CD8-positive, alpha-beta memory T cell (primary cell): ENCODE results near the gene PHF20. TPM values are rescaled to one million over a fixed set of nuclear protein-coding genes. Genes with fewer than 3 reads are reported as not detected.
"Not testable (repeated sequence)": the region's sequence is repeated elsewhere in the genome, so short reads cannot be mapped to it uniquely, and the experiment has no call there.

Experiments used
- CTCF ChIA-PET: fragments of 350-600 bp; sonication (Branson Sonifier 250); formaldehyde crosslinking; loops from one replicate; lab custom pipeline; 2021; ENCODE audit warnings: antibody characterized with exemption; lab: Charles Lee
- POLR2A ChIA-PET: fragments of 350-600 bp; sonication (Branson Sonifier 250); formaldehyde crosslinking; loops from one replicate; lab custom pipeline; 2021; ENCODE audit warnings: antibody characterized with exemption; lab: Charles Lee
- DNase-seq, 5 donors: peaks; one replicate each; pipeline versions ENCODE4 v3.0.0 to v3.0.0-alpha.2; 2020 to 2022; ENCODE audit warnings: mixed read lengths in 1 of 5
- H3K27ac ChIP-seq: one replicate; pipeline ENCODE4 v1.7.0; 2013; ENCODE audit warnings: low read depth, mild to moderate bottlenecking, low read length, moderate library complexity
- H3K27me3 ChIP-seq: 2 replicates; pipeline ENCODE4 v1.7.0; 2013; ENCODE audit warnings: low read length, mild to moderate bottlenecking; ENCODE audit not compliant: insufficient read depth, poor library complexity, severe bottlenecking
- H3K36me3 ChIP-seq: 2 replicates; pipeline ENCODE4 v1.7.0; 2013; ENCODE audit warnings: mild to moderate bottlenecking, low read length, moderate library complexity; ENCODE audit not compliant: insufficient read depth
- H3K4me1 ChIP-seq: 2 replicates; pipeline ENCODE4 v1.7.0; 2013; ENCODE audit warnings: mild to moderate bottlenecking, low read length, moderate library complexity; ENCODE audit not compliant: insufficient read depth
- H3K4me3 ChIP-seq: 2 replicates; pipeline ENCODE4 v1.7.0; 2013; ENCODE audit warnings: mild to moderate bottlenecking, low read length
- H3K9me3 ChIP-seq: 2 replicates; pipeline ENCODE4 v1.7.0; 2013; ENCODE audit warnings: mild to moderate bottlenecking, low read length
- H3K27ac Mint-ChIP-seq, 8 donors: one replicate each; pipeline ENCODE4 v1.8.0; 2020 to 2021; ENCODE audit warnings: mixed read lengths in 8 of 8, mild to moderate bottlenecking in 6 of 8, inconsistent platforms in 3 of 8, moderate library complexity in 3 of 8
- H3K27me3 Mint-ChIP-seq, 2 donors: one replicate each; pipeline ENCODE4 v1.8.0; 2020 to 2021; ENCODE audit warnings: mixed read lengths in 2 of 2, mild to moderate bottlenecking in 1 of 2, moderate library complexity in 1 of 2
- H3K36me3 Mint-ChIP-seq, 3 donors: one replicate each; pipeline ENCODE4 v1.8.0; 2020 to 2021; ENCODE audit warnings: mixed read lengths in 3 of 3, inconsistent platforms in 1 of 3, mild to moderate bottlenecking in 1 of 3
- H3K4me1 Mint-ChIP-seq, 3 donors: one replicate each; pipeline ENCODE4 v1.8.0; 2020 to 2021; ENCODE audit warnings: mixed read lengths in 3 of 3, inconsistent platforms in 1 of 3, mild to moderate bottlenecking in 1 of 3
- H3K4me3 Mint-ChIP-seq, 7 donors: one replicate each; pipeline ENCODE4 v1.8.0; 2020 to 2021; ENCODE audit warnings: mixed read lengths in 7 of 7, mild to moderate bottlenecking in 6 of 7, moderate library complexity in 4 of 7, inconsistent platforms in 2 of 7
- H3K9me3 Mint-ChIP-seq, 5 donors: one replicate each; pipeline ENCODE4 v1.8.0; 2020 to 2022; ENCODE audit warnings: mixed read lengths in 5 of 5, mild to moderate bottlenecking in 3 of 5, moderate library complexity in 2 of 5, inconsistent platforms in 1 of 5
- polyA plus RNA-seq: library from polyadenylated mRNA; unstranded; fragments of 300-500 nt; fragmentation: Illumina TruSeq; gene quantifications from one replicate; pipeline ENCODE4 v1.2.3, GENCODE V29; 2021
- total RNA-seq, 2 experiments: library from RNA; stranded (reverse); gene quantifications; one replicate each; pipeline ENCODE4 v1.2.3, GENCODE V29; 2021

Gene PHF20
- total and polyA plus RNA-seq, 3 experiments from 2014 or later: 53.9 to 124 (median 54.3) TPM

DNA sequence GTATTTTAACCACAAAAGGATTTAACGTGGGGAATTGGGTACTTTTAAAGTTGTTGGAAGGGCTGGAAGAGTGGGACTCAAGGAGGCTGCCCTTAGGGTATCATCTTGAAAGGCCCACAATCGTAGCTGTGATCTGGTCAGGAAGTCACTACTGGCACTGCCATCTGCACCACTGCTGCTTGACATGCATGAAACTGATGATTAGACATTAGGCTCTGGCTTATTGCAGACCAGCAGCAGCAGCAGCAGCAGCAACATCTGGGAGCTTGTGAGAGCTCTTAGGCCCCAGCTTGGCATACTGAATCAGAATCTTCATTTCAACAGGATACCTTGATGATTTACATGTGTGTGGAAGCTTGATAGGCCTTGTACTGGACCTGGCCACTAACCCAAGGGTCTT lies 68.6 kb downstream of the PHF20 start:
- Histone ChIP-seq H3K36me3 (peaks cover 16% of the 10 kb centered on the region), H3K27me3 (no peaks in the 10 kb centered on the region), H3K9me3 (no peaks in the 10 kb centered on the region), H3K4me3 (no peak overlapping the region), H3K4me1 (peaks cover 18% of the 10 kb centered on the region), H3K27ac (no peak overlapping the region)
- CTCF ChIA-PET: no interaction called here
- H3K36me3 Mint-ChIP-seq: peaks cover 19 to 44% (median 23%) of the 10 kb centered on the region in 3 donors
- H3K27ac Mint-ChIP-seq: peak overlapping the region in 7 of 8 donors; percentile 30 to 88 (median 63)
- H3K27me3 Mint-ChIP-seq: peaks cover 0 to 2% of the 10 kb centered on the region in 2 donors
- POLR2A ChIA-PET: no interaction called here
- peaks cover 30 to 51% (median 43%) of the 10 kb centered on the region in 3 donors for H3K4me1 Mint-ChIP-seq
- DNase-seq: no peak
- H3K9me3 Mint-ChIP-seq: peaks cover 0 to 6% (median 4%) of the 10 kb centered on the region in 5 donors
- peak overlapping the region in 4 of 7 donors; percentile 24 to 33 (median 30) for H3K4me3 Mint-ChIP-seq

- CTCF ChIA-PET: no interaction called here
- no peak overlapping the region for H3K27ac Mint-ChIP-seq
Observed at GRCh38 chr20:35842361-35842760, 70.5 kb downstream of the PHF20 start.

DNA sequence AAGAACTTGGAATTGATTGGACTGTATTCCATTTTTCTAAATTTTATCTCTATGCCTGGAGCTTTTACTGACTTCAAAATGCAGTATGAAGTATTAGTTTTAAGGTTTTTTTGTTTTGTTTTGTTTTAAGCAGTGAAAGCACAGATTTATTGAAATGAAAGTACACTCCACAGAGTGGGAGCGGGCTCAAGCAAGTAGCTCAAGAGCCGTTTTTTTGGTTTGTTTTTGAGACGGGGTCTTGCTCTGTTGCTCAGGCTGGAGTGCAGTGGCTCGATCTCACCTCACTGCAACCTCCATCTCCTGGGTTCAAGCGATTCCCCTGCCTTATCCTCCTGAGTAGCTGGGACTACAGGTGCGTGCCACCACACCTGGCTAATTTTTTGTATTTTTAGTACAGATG lies 72.1 kb downstream of the PHF20 start:
- not testable (repeated sequence) for H3K4me3 ChIP-seq, H3K27ac ChIP-seq, DNase-seq, H3K27me3 Mint-ChIP-seq, H3K9me3 Mint-ChIP-seq, H3K27me3 ChIP-seq, H3K9me3 ChIP-seq, H3K4me3 Mint-ChIP-seq
- peaks cover 30 to 46% (median 32%) of the 10 kb centered on the region in 3 donors for H3K4me1 Mint-ChIP-seq
- peak overlapping the region in 3 of 8 donors; percentile 35 to 87 (median 39) for H3K27ac Mint-ChIP-seq
- H3K36me3 Mint-ChIP-seq: peaks cover 22 to 66% (median 28%) of the 10 kb centered on the region in 3 donors
- peaks cover 18% of the 10 kb centered on the region for H3K4me1 ChIP-seq
- ChIA-PET POLR2A (interaction anchor here (0.5 to 1.2 kb wide), 3 partner anchors 10 to 101 kb away, joined by 3 read pairs; no protein-coding TSS in a partner anchor), CTCF (interaction anchor here (0.7 kb wide), 1 partner anchor 28 kb away, joined by 3 read pairs; no protein-coding TSS in a partner anchor)
- H3K36me3 ChIP-seq: peaks cover 30% of the 10 kb centered on the region

More at GRCh38 chr20:35842361-35842760, 70.5 kb downstream of the PHF20 start:
- Histone ChIP-seq H3K27ac (no peak overlapping the region), H3K4me1 (peaks cover 18% of the 10 kb centered on the region), H3K4me3 (no peak overlapping the region), H3K27me3 (no peaks in the 10 kb centered on the region), H3K36me3 (peaks cover 24% of the 10 kb centered on the region), H3K9me3 (no peaks in the 10 kb centered on the region)
- DNase-seq: no peak
- Mint-ChIP-seq H3K4me3 (no peak overlapping the region), H3K27me3 (peaks cover 0 to 4% of the 10 kb centered on the region in 2 donors), H3K36me3 (peaks cover 20 to 59% (median 28%) of the 10 kb centered on the region in 3 donors), H3K9me3 (peaks cover 0 to 6% (median 4%) of the 10 kb centered on the region in 5 donors), H3K4me1 (peaks cover 28 to 49% (median 43%) of the 10 kb centered on the region in 3 donors)
- POLR2A ChIA-PET: no interaction called here

- H3K4me1 Mint-ChIP-seq: peaks cover 26 to 44% (median 30%) of the 10 kb centered on the region in 3 donors
- H3K36me3 ChIP-seq: peaks cover 29% of the 10 kb centered on the region
- H3K4me3 ChIP-seq: no peak overlapping the region
- H3K27me3 Mint-ChIP-seq: peaks cover 0 to 4% of the 10 kb centered on the region in 2 donors
- no peak for DNase-seq
- H3K36me3 Mint-ChIP-seq: peaks cover 25 to 79% (median 28%) of the 10 kb centered on the region in 3 donors
- ChIA-PET CTCF (no interaction called here), POLR2A (no interaction called here)
- no peak overlapping the region for H3K4me3 Mint-ChIP-seq
- H3K27ac ChIP-seq: no peak overlapping the region
- H3K27ac Mint-ChIP-seq: no peak overlapping the region
- no peaks in the 10 kb centered on the region for H3K27me3 ChIP-seq
- peaks cover 5% of the 10 kb centered on the region for H3K4me1 ChIP-seq
- H3K9me3 ChIP-seq: no peaks in the 10 kb centered on the region
- H3K9me3 Mint-ChIP-seq: peaks cover 0 to 6% (median 4%) of the 10 kb centered on the region in 5 donors
Observed at GRCh38 chr20:35845561-35845960, 73.7 kb downstream of the PHF20 start.

- H3K4me3 ChIP-seq: no peak overlapping the region
- peaks cover 12 to 80% (median 17%) of the 10 kb centered on the region in 3 donors for H3K36me3 Mint-ChIP-seq
Observed at GRCh38 chr20:35849706-35850105, 77.9 kb downstream of the PHF20 start.

GRCh38 chr20:35851659-35852058 lies 79.8 kb downstream of the PHF20 start:
- H3K27ac ChIP-seq, H3K27me3 ChIP-seq, H3K4me3 ChIP-seq, H3K9me3 Mint-ChIP-seq, H3K27me3 Mint-ChIP-seq, DNase-seq, POLR2A ChIA-PET, CTCF ChIA-PET, H3K4me1 ChIP-seq, H3K9me3 ChIP-seq, H3K4me3 Mint-ChIP-seq: not testable (repeated sequence)
- Mint-ChIP-seq H3K36me3 (peaks cover 5 to 77% (median 21%) of the 10 kb centered on the region in 3 donors), H3K4me1 (peaks cover 35 to 58% (median 51%) of the 10 kb centered on the region in 3 donors), H3K27ac (peak overlapping the region in 4 of 8 donors; percentile 4 to 29 (median 18))
- peaks cover 16% of the 10 kb centered on the region for H3K36me3 ChIP-seq

More at GRCh38 chr20:35849706-35850105, 77.9 kb downstream of the PHF20 start:
- ChIA-PET CTCF (interaction anchor here (1.2 to 1.5 kb wide), 2 partner anchors 14 to 40 kb away, joined by 3 read pairs; no protein-coding TSS in a partner anchor), POLR2A (interaction anchor here (0.6 kb wide), 2 partner anchors 106 to 122 kb away, joined by 5 read pairs; no protein-coding TSS in a partner anchor)
- Histone ChIP-seq H3K27ac (no peak overlapping the region), H3K4me1 (no peaks in the 10 kb centered on the region), H3K9me3 (no peaks in the 10 kb centered on the region), H3K36me3 (peaks cover 15% of the 10 kb centered on the region), H3K27me3 (no peaks in the 10 kb centered on the region)
- Mint-ChIP-seq H3K4me1 (peaks cover 23 to 45% (median 39%) of the 10 kb centered on the region in 3 donors), H3K9me3 (no peaks in the 10 kb centered on the region), H3K27me3 (peaks cover 0 to 2% of the 10 kb centered on the region in 2 donors), H3K4me3 (no peak overlapping the region), H3K27ac (peak overlapping the region; percentile 11 to 81 (median 42))
- DNase-seq: no peak

DNA sequence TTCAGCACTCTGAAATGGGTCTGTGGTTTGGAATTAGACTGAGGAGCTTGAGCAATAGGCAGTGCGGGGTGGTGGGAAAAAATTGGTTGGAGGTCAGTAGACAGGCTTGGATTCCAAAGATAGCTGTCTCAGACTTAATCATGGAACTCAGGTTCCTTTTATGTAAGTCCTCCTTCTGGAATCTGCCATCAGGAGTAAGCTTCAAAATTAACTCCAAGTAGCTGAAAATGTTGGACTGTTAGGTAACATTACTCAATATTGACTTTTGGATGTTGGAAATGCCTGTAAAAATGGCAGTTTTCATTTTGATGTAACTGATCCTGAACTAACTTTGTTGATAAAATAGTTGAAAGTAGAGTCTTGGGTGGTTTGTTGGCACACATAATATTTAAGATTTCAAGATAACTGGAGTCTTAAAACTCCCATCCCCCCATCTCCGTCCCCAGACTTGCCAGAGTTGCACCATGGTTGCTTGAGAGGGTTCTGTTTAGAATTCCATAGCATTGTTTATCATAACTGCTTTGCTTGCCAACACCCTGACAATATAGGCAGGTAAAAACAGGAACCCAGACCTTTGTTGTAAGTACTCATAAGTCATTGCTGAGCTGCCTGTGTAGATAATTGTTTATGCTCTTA lies 83.0 kb downstream of the PHF20 start:
- Mint-ChIP-seq H3K27ac (peak overlapping the region in 7 of 8 donors; percentile 23 to 69 (median 54)), H3K4me3 (no peak overlapping the region), H3K27me3 (no peaks in the 10 kb centered on the region), H3K9me3 (no peaks in the 10 kb centered on the region), H3K4me1 (peaks cover 25 to 45% (median 43%) of the 10 kb centered on the region in 3 donors), H3K36me3 (peaks cover 4 to 68% (median 14%) of the 10 kb centered on the region in 3 donors)
- Histone ChIP-seq H3K4me1 (no peaks in the 10 kb centered on the region), H3K4me3 (no peak overlapping the region), H3K27me3 (no peaks in the 10 kb centered on the region), H3K36me3 (peaks cover 7% of the 10 kb centered on the region), H3K9me3 (no peaks in the 10 kb centered on the region), H3K27ac (no peak overlapping the region)
- ChIA-PET CTCF (no interaction called here), POLR2A (interaction anchor here (0.6 to 1.1 kb wide), 2 partner anchors 11 to 38 kb away, joined by 3 read pairs; no protein-coding TSS in a partner anchor)
- DNase-seq: no peak

DNA sequence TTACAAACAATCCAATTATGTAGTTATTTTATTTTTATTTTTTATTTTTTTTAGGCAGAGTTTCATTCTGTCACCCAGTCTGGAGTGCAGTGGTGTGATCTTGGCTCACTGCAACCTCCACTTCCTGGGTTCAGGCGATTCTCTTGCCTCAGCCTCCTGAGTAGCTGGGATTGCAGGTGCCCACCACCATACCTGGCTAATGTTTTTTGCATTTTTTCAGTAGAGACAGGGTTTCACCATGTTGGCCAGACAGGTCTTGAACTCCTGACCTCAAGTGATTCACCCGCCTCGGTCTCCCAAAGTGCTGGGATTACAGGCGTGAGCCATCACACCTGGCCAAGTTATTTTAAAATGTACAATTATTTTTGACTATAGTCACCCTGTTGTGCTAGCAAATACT lies 83.8 kb downstream of the PHF20 start:
- H3K4me1 ChIP-seq, H3K36me3 ChIP-seq, CTCF ChIA-PET, H3K4me3 Mint-ChIP-seq, DNase-seq, H3K27me3 ChIP-seq, H3K4me3 ChIP-seq, H3K9me3 ChIP-seq, H3K27me3 Mint-ChIP-seq, H3K27ac Mint-ChIP-seq, H3K9me3 Mint-ChIP-seq, H3K27ac ChIP-seq: not testable (repeated sequence)
- peaks cover 25 to 41% (median 40%) of the 10 kb centered on the region in 3 donors for H3K4me1 Mint-ChIP-seq
- peaks cover 4 to 69% (median 13%) of the 10 kb centered on the region in 3 donors for H3K36me3 Mint-ChIP-seq
- POLR2A ChIA-PET: interaction anchor here (1.1 kb wide), 1 partner anchor 12 kb away, joined by 3 read pairs; no protein-coding TSS in a partner anchor
